ENCODE data around the gene TMEM123. TPM values are rescaled to one million over a fixed set of nuclear protein-coding genes. Genes with fewer than 3 reads are reported as not detected.

Gene TMEM123
- total RNA-seq, 1 donor from 2014 or later = 168 TPM

GRCh38 chr11:102385085-102386007 lies 67.2 kb downstream of the TMEM123 start:
- peaks cover 1% of the 10 kb centered on the region for H3K36me3 ChIP-seq (ENCODE audit: control insufficient read depth, insufficient read depth, low read length)
- H3K27me3 ChIP-seq (ENCODE audit: control insufficient read depth, insufficient read depth, low read length) = no peaks in the 10 kb centered on the region
- TF ChIP-seq CTCF (IDR thresholded peaks at IDR 0.05; ENCODE audit: insufficient read depth, low read length, poor library complexity, severe bottlenecking) = no peak
- no peak overlapping the region for H3K4me3 ChIP-seq (ENCODE audit: low read depth, low read length)
- DNase-seq (ENCODE audit: low read depth) = no peak

- Histone ChIP-seq H3K27me3 (ENCODE audit: control insufficient read depth, insufficient read depth, low read length) (no peaks in the 10 kb centered on the region), H3K4me3 (ENCODE audit: low read depth, low read length) (no peak overlapping the region), H3K36me3 (ENCODE audit: control insufficient read depth, insufficient read depth, low read length) (peaks cover 1% of the 10 kb centered on the region)
- TF ChIP-seq CTCF (IDR thresholded peaks at IDR 0.05; ENCODE audit: insufficient read depth, low read length, poor library complexity, severe bottlenecking) = no peak
- no peak for DNase-seq (ENCODE audit: low read depth)
These were observed 68.0 kb downstream of the TMEM123 start for GRCh38 chr11:102384419-102385079.

- Histone ChIP-seq H3K4me3 (ENCODE audit: low read depth, low read length) (no peak overlapping the region), H3K36me3 (ENCODE audit: control insufficient read depth, insufficient read depth, low read length) (peaks cover 1% of the 10 kb centered on the region), H3K27me3 (ENCODE audit: control insufficient read depth, insufficient read depth, low read length) (no peaks in the 10 kb centered on the region)
- DNase-seq (ENCODE audit: low read depth) = no peak
- TF ChIP-seq CTCF (IDR thresholded peaks at IDR 0.05; ENCODE audit: insufficient read depth, low read length, poor library complexity, severe bottlenecking) = no peak
These were observed 68.7 kb downstream of the TMEM123 start for GRCh38 chr11:102383839-102384238.

- Histone ChIP-seq H3K27me3 (ENCODE audit: control insufficient read depth, insufficient read depth, low read length) (no peaks in the 10 kb centered on the region), H3K4me3 (ENCODE audit: low read depth, low read length) (no peak overlapping the region), H3K36me3 (ENCODE audit: control insufficient read depth, insufficient read depth, low read length) (peaks cover 1% of the 10 kb centered on the region)
- DNase-seq (ENCODE audit: low read depth) = no peak
- no peak for TF ChIP-seq CTCF (IDR thresholded peaks at IDR 0.05; ENCODE audit: insufficient read depth, low read length, poor library complexity, severe bottlenecking)
These were observed 70.2 kb downstream of the TMEM123 start for GRCh38 chr11:102382384-102382783.

GRCh38 chr11:102378818-102379217 lies 73.7 kb downstream of the TMEM123 start:
- no peaks in the 10 kb centered on the region for H3K36me3 ChIP-seq (ENCODE audit: control insufficient read depth, insufficient read depth, low read length)
- TF ChIP-seq CTCF (IDR thresholded peaks at IDR 0.05; ENCODE audit: insufficient read depth, low read length, poor library complexity, severe bottlenecking) = no peak
- no peaks in the 10 kb centered on the region for H3K27me3 ChIP-seq (ENCODE audit: control insufficient read depth, insufficient read depth, low read length)
- H3K4me3 ChIP-seq (ENCODE audit: low read depth, low read length) = no peak overlapping the region
- no peak for DNase-seq (ENCODE audit: low read depth)
